Measurements from ENCODE around the gene OR2Z1.

The OR2Z1 gene

GRCh38 chr19:8695501-8695900, 25.9 kb upstream of the OR2Z1 start:
- no peak for DNase-seq (ENCODE audit: low read depth)
- no peak overlapping the region for H3K4me3 ChIP-seq (ENCODE audit: low read depth, low read length)
- TF ChIP-seq CTCF (IDR thresholded peaks at IDR 0.05; ENCODE audit: control insufficient read depth, extremely low read depth, insufficient read depth), result no peak

GRCh38 chr19:8695911-8696310, 25.5 kb upstream of the OR2Z1 start:
- no peak for TF ChIP-seq CTCF (IDR thresholded peaks at IDR 0.05; ENCODE audit: control insufficient read depth, extremely low read depth, insufficient read depth)
- no peak for DNase-seq (ENCODE audit: low read depth)
- H3K4me3 ChIP-seq (ENCODE audit: low read depth, low read length), result no peak overlapping the region

GRCh38 chr19:8696993-8697392, 24.4 kb upstream of the OR2Z1 start:
- H3K4me3 ChIP-seq (ENCODE audit: low read depth, low read length), result no peak overlapping the region
- DNase-seq (ENCODE audit: low read depth), result no peak
- no peak for TF ChIP-seq CTCF (IDR thresholded peaks at IDR 0.05; ENCODE audit: control insufficient read depth, extremely low read depth, insufficient read depth)

DNA sequence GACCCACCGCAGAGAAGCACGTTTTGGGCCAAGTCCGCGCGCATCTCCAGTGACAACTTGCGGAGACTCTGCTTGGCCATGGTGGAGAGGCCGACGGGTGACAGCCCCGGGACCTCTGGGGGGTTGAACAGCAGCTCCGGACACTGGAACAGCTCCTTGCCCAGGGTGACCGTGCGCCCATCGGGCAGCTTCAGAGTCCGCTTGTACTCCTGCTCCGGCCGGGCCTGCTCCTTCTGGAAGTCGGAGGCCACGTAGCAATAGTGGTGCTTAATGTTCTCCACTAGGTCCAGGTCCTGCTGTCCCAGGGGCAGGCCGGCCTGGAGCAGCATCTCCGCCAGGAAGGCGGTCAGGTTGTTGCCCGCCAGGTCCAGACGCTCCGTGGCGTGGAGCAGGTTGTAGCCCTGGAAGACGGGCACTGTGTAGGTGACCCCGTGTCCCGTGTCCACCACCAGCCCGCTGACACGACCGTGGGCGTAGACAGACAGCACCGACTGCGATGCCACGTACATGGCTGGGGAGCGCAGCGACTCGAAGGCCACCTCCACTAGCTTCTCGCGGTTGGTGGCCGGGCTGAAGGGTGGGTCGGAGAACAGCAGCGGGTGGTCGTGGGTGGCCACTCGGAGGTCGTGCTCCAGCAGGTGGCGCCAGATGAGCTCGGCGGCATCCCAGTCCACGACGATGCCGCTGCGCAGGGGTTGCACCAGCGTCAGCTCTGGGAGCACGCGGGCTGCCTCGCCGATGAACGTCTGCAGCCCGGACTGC, 23.6 kb upstream of the OR2Z1 start:
- DNase-seq (ENCODE audit: low read depth), result no peak
- 0 out of 2 replicates have a peak, but pooled peaks have one; percentile 16 for TF ChIP-seq CTCF (IDR thresholded peaks at IDR 0.05; ENCODE audit: control insufficient read depth, extremely low read depth, insufficient read depth)
- no peak overlapping the region for H3K4me3 ChIP-seq (ENCODE audit: low read depth, low read length)

DNA sequence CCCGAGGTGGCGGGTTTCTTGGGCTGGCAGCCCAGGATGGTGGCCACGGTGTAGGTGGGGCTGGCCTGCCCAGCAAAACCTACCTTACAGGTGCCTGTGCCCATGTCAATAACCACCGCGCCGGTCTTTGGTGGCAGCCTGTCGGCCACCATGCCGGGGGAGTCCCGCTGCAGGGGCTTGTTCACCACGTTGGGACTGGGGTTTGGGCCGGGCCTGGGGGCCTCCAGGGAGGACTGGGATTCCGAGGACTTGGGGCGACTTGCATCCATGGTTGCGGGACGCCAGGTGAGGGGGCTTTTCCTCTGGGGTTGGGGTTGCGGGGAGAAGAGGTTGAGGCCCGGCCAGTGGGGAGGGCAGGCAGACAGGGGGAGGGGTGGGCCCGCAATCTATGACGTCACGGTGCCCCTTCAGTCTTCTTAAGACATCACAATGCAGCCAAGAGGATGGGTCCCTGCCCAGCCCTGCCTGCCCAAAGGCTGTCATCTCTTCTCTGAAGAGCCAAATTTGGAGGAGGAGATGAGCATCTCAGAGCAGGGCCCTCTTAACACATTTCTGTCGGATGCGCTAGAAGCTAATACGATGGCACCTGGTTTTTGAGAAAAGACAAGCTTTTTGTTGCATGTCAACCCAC, 22.9 kb upstream of the OR2Z1 start, which contains the start of gene ACTL9:
ACTL9 (minus strand) TSS at position 363 of the 631 bp plus-strand sequence; CDS start at position 269, 94 bp downstream.
- no peak within 1 kb of the TSS for H3K4me3 ChIP-seq (ENCODE audit: low read depth, low read length)
- no peak for DNase-seq (ENCODE audit: low read depth)
- TF ChIP-seq CTCF (IDR thresholded peaks at IDR 0.05; ENCODE audit: control insufficient read depth, extremely low read depth, insufficient read depth), result no peak

GRCh38 chr19:8699908-8700307, 21.5 kb upstream of the OR2Z1 start:
- DNase-seq (ENCODE audit: low read depth), result no peak
- TF ChIP-seq CTCF (IDR thresholded peaks at IDR 0.05; ENCODE audit: control insufficient read depth, extremely low read depth, insufficient read depth), result no peak
- H3K4me3 ChIP-seq (ENCODE audit: low read depth, low read length), result no peak overlapping the region

All from LNCaP clone FGC (cell line).